ENCODE results near the gene CDKAL1.

CDKAL1 gene

GRCh38 chr6:21095462-21095861 lies 561.2 kb downstream of the CDKAL1 start:
- no peaks in the 10 kb centered on the region for H3K27me3 ChIP-seq (ENCODE audit: control insufficient read depth in 3 of 3, insufficient read depth in 3 of 3, low read depth in 1 of 3, low read length in 3 of 3)
- no peak overlapping the region for H3K18ac ChIP-seq (ENCODE audit: low read length)
- H3K14ac ChIP-seq (ENCODE audit: low read length): no peak overlapping the region
- H3K9ac ChIP-seq (ENCODE audit: low read depth, low read length, poor library complexity): no peak overlapping the region
- no peaks in the 10 kb centered on the region for H3K36me3 ChIP-seq (replicated peaks in 1 of 2; ENCODE audit: control insufficient read depth in 2 of 2, insufficient read depth in 2 of 2, low read length in 2 of 2)
- H3K4me3 ChIP-seq (ENCODE audit: low read length in 2 of 2): no peak overlapping the region
- no peak overlapping the region for H2BK15ac ChIP-seq (ENCODE audit: low read length)
- no peak overlapping the region for H3K4me2 ChIP-seq (ENCODE audit: insufficient read depth, low read length, poor library complexity, severe bottlenecking)
- H2BK5ac ChIP-seq (ENCODE audit: low read length): no peak overlapping the region
- no peak overlapping the region for H3K23ac ChIP-seq (ENCODE audit: low read depth, low read length, poor library complexity)
- no peak overlapping the region for H4K91ac ChIP-seq (ENCODE audit: low read depth, low read length, poor library complexity)
- no peaks in the 10 kb centered on the region for H3K9me3 ChIP-seq (replicated peaks in 1 of 2; ENCODE audit: control insufficient read depth in 2 of 2, insufficient read depth in 1 of 2, low read depth in 1 of 2, low read length in 2 of 2)
- no peak for DNase-seq (ENCODE audit: low spot score)
- no peak overlapping the region for H3K27ac ChIP-seq (replicated peaks; ENCODE audit: low read length)
- no peak overlapping the region for H2AFZ ChIP-seq (ENCODE audit: low read length)
- H3K4ac ChIP-seq (ENCODE audit: low read length): no peak overlapping the region
- H2AK5ac ChIP-seq (ENCODE audit: low read depth, low read length): no peak overlapping the region
- H3K4me1 ChIP-seq (ENCODE audit: control insufficient read depth in 2 of 2, insufficient read depth in 1 of 2, low read depth in 1 of 2, low read length in 2 of 2): peaks cover 8 to 11% of the 10 kb centered on the region in 2 donors
- no peak overlapping the region for H2BK120ac ChIP-seq (ENCODE audit: low read depth, low read length)
- no CpG with 5 or more reads among the region's 2 CpGs for WGBS, 2 donors (ENCODE audit: extremely low coverage in 2 of 2, insufficient read length in 2 of 2, insufficient replicate concordance in 1 of 2)
- H3K79me1 ChIP-seq (ENCODE audit: low read depth, low read length): no peaks in the 10 kb centered on the region
- no peak overlapping the region for H2BK12ac ChIP-seq (ENCODE audit: low read length)
- no peak overlapping the region for H4K8ac ChIP-seq (ENCODE audit: low read depth, low read length)

DNA sequence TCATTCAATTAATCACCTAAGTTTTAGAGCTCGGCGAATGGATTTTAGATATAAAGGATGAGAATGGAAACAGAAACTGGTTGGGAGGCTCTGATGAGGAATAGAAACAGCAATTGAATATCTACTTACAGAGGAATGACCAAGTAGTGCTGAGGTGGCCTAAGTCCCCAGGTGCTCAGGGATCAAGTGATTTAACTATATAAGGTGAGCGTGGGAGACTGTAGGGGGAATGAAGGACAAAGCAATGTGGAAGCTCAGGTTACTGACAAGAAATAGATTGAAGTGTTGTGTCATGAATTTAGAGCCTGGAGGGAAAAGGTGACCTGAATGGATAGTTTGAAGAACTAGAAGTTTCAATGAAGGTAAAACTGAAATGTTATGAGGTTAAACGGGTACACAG lies 563.9 kb downstream of the CDKAL1 start:
- Histone ChIP-seq H2BK12ac (ENCODE audit: low read length) (no peak overlapping the region), H2BK120ac (ENCODE audit: low read depth, low read length) (no peak overlapping the region), H3K27me3 (ENCODE audit: control insufficient read depth in 3 of 3, insufficient read depth in 3 of 3, low read depth in 1 of 3, low read length in 3 of 3) (no peaks in the 10 kb centered on the region), H3K9ac (ENCODE audit: low read depth, low read length, poor library complexity) (no peak overlapping the region), H2BK15ac (ENCODE audit: low read length) (no peak overlapping the region), H3K79me1 (ENCODE audit: low read depth, low read length) (no peaks in the 10 kb centered on the region), H3K4me1 (ENCODE audit: control insufficient read depth in 2 of 2, insufficient read depth in 1 of 2, low read depth in 1 of 2, low read length in 2 of 2) (peaks cover 11 to 14% of the 10 kb centered on the region in 2 donors), H3K14ac (ENCODE audit: low read length) (no peak overlapping the region), H2AFZ (ENCODE audit: low read length) (no peak overlapping the region), H3K18ac (ENCODE audit: low read length) (peak overlapping the region; percentile 42), H3K4me3 (ENCODE audit: low read length in 2 of 2) (no peak overlapping the region), H3K9me3 (replicated peaks in 1 of 2; ENCODE audit: control insufficient read depth in 2 of 2, insufficient read depth in 1 of 2, low read depth in 1 of 2, low read length in 2 of 2) (no peaks in the 10 kb centered on the region), H3K27ac (replicated peaks; ENCODE audit: low read length) (peak overlapping the region; percentile 95), H4K8ac (ENCODE audit: low read depth, low read length) (no peak overlapping the region), H2BK5ac (ENCODE audit: low read length) (no peak overlapping the region), H3K23ac (ENCODE audit: low read depth, low read length, poor library complexity) (no peak overlapping the region), H4K91ac (ENCODE audit: low read depth, low read length, poor library complexity) (no peak overlapping the region), H3K4me2 (ENCODE audit: insufficient read depth, low read length, poor library complexity, severe bottlenecking) (no peak overlapping the region), H3K36me3 (replicated peaks in 1 of 2; ENCODE audit: control insufficient read depth in 2 of 2, insufficient read depth in 2 of 2, low read length in 2 of 2) (no peaks in the 10 kb centered on the region), H3K4ac (ENCODE audit: low read length) (no peak overlapping the region), H2AK5ac (ENCODE audit: low read depth, low read length) (no peak overlapping the region)
- no peak for DNase-seq (ENCODE audit: low spot score)
- WGBS, 2 donors (ENCODE audit: extremely low coverage in 2 of 2, insufficient read length in 2 of 2, insufficient replicate concordance in 1 of 2): no CpG with 5 or more reads among the region's 4 CpGs

GRCh38 chr6:21098744-21099143 lies 564.5 kb downstream of the CDKAL1 start:
- Histone ChIP-seq H2AK5ac (ENCODE audit: low read depth, low read length) (no peak overlapping the region), H3K14ac (ENCODE audit: low read length) (no peak overlapping the region), H3K9me3 (replicated peaks in 1 of 2; ENCODE audit: control insufficient read depth in 2 of 2, insufficient read depth in 1 of 2, low read depth in 1 of 2, low read length in 2 of 2) (no peaks in the 10 kb centered on the region), H2BK120ac (ENCODE audit: low read depth, low read length) (no peak overlapping the region), H2AFZ (ENCODE audit: low read length) (no peak overlapping the region), H3K18ac (ENCODE audit: low read length) (no peak overlapping the region), H2BK15ac (ENCODE audit: low read length) (no peak overlapping the region), H3K4ac (ENCODE audit: low read length) (no peak overlapping the region), H3K36me3 (replicated peaks in 1 of 2; ENCODE audit: control insufficient read depth in 2 of 2, insufficient read depth in 2 of 2, low read length in 2 of 2) (no peaks in the 10 kb centered on the region), H4K91ac (ENCODE audit: low read depth, low read length, poor library complexity) (no peak overlapping the region), H3K4me1 (ENCODE audit: control insufficient read depth in 2 of 2, insufficient read depth in 1 of 2, low read depth in 1 of 2, low read length in 2 of 2) (peaks cover 11 to 14% of the 10 kb centered on the region in 2 donors), H2BK12ac (ENCODE audit: low read length) (no peak overlapping the region), H2BK5ac (ENCODE audit: low read length) (no peak overlapping the region), H4K8ac (ENCODE audit: low read depth, low read length) (no peak overlapping the region), H3K27me3 (ENCODE audit: control insufficient read depth in 3 of 3, insufficient read depth in 3 of 3, low read depth in 1 of 3, low read length in 3 of 3) (no peaks in the 10 kb centered on the region), H3K4me2 (ENCODE audit: insufficient read depth, low read length, poor library complexity, severe bottlenecking) (no peak overlapping the region), H3K27ac (replicated peaks; ENCODE audit: low read length) (peak overlapping the region; percentile 95), H3K9ac (ENCODE audit: low read depth, low read length, poor library complexity) (no peak overlapping the region), H3K23ac (ENCODE audit: low read depth, low read length, poor library complexity) (no peak overlapping the region), H3K4me3 (ENCODE audit: low read length in 2 of 2) (no peak overlapping the region), H3K79me1 (ENCODE audit: low read depth, low read length) (no peaks in the 10 kb centered on the region)
- DNase-seq (ENCODE audit: low spot score): peak; percentile 36
- WGBS, 2 donors (ENCODE audit: extremely low coverage in 2 of 2, insufficient read length in 2 of 2, insufficient replicate concordance in 1 of 2): no CpG with 5 or more reads among the region's 1 CpG

DNA sequence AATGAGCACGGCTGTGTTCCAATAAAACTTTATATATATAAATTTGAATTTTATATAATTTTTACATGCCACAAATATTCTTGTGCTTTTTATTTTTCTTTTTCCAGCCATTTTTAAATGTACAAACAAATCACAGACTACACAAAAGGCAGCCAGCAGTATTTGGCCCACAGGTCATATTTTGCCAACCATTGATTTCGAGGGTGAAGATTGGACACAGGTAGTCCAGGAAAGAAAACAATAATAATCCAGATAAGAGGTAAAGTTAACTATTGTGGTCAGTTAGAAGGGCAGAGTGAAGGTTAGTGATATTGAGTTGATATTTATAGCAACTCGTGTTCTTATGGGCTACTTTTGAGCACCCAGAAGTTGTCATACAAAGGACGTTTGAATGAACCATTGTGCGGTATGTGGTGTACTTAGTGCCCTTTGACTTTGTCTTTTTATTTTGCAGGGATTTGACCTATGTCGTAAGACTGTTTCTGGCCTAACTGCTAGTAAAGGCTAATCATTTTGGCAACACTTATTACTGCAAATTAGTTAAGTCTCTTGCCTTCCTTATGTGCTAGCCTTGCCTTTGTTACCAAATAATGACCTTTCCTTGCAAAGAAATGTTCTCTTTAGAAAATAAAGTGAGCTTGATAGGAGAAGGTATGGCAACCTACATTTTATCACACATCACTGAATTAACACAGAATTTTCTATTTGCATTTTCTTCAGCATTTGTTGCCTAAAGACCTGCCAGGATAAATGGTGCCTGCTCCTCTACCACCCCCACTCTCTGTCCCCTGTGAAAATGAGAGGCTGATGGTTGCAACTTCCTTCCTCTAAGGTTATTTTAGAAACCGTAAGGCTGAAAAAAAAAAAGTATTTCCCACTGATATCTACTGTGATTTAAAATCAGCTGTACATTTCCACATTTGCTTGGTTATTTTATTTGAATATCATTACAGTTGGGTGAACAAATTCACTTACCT lies 565.4 kb downstream of the CDKAL1 start:
- Histone ChIP-seq H4K91ac (ENCODE audit: low read depth, low read length, poor library complexity) (no peak overlapping the region), H3K9ac (ENCODE audit: low read depth, low read length, poor library complexity) (no peak overlapping the region), H3K4ac (ENCODE audit: low read length) (no peak overlapping the region), H3K4me2 (ENCODE audit: insufficient read depth, low read length, poor library complexity, severe bottlenecking) (no peak overlapping the region), H2BK5ac (ENCODE audit: low read length) (no peak overlapping the region), H3K14ac (ENCODE audit: low read length) (no peak overlapping the region), H3K4me3 (ENCODE audit: low read length in 2 of 2) (no peak overlapping the region), H2BK12ac (ENCODE audit: low read length) (no peak overlapping the region), H3K18ac (ENCODE audit: low read length) (no peak overlapping the region), H2BK15ac (ENCODE audit: low read length) (no peak overlapping the region), H3K36me3 (replicated peaks in 1 of 2; ENCODE audit: control insufficient read depth in 2 of 2, insufficient read depth in 2 of 2, low read length in 2 of 2) (no peaks in the 10 kb centered on the region), H2AK5ac (ENCODE audit: low read depth, low read length) (no peak overlapping the region), H3K79me1 (ENCODE audit: low read depth, low read length) (no peaks in the 10 kb centered on the region), H3K23ac (ENCODE audit: low read depth, low read length, poor library complexity) (no peak overlapping the region), H3K9me3 (replicated peaks in 1 of 2; ENCODE audit: control insufficient read depth in 2 of 2, insufficient read depth in 1 of 2, low read depth in 1 of 2, low read length in 2 of 2) (no peaks in the 10 kb centered on the region), H3K4me1 (ENCODE audit: control insufficient read depth in 2 of 2, insufficient read depth in 1 of 2, low read depth in 1 of 2, low read length in 2 of 2) (peaks cover 11 to 14% of the 10 kb centered on the region in 2 donors), H4K8ac (ENCODE audit: low read depth, low read length) (no peak overlapping the region), H3K27ac (replicated peaks; ENCODE audit: low read length) (peak overlapping the region; percentile 95), H2AFZ (ENCODE audit: low read length) (no peak overlapping the region), H3K27me3 (ENCODE audit: control insufficient read depth in 3 of 3, insufficient read depth in 3 of 3, low read depth in 1 of 3, low read length in 3 of 3) (no peaks in the 10 kb centered on the region), H2BK120ac (ENCODE audit: low read depth, low read length) (no peak overlapping the region)
- DNase-seq (ENCODE audit: low spot score): peak; percentile 23
- WGBS, 2 donors (ENCODE audit: extremely low coverage in 2 of 2, insufficient read length in 2 of 2, insufficient replicate concordance in 1 of 2): no CpG with 5 or more reads among the region's 7 CpGs

Data from neuronal stem cell (in vitro differentiated cells).